Lower lobe of right lung (tissue), 2 donors: ENCODE data around the gene PCLO. TPM values are rescaled to one million over a fixed set of nuclear protein-coding genes. Genes with fewer than 3 reads are reported as not detected.

Experiments
- ATAC-seq, 2 donors: fragments of 200-7000 bp; cut with Tn5 transposase; one replicate each; pipeline ENCODE4 v1.9.1; 2020 to 2022; ENCODE audit warnings: mild to moderate bottlenecking in 2 of 2, moderate library complexity in 2 of 2
- DNase-seq: peaks from one replicate; pipeline ENCODE4 v3.0.0-alpha.2; 2020
- H3K27ac ChIP-seq: fragments of 200-600 bp; one replicate; pipeline ENCODE4 v1.8.0; 2022
- H3K27me3 ChIP-seq: fragments of 200-600 bp; one replicate; pipeline ENCODE4 v1.8.0; 2022; ENCODE audit warnings: low read depth
- H3K36me3 ChIP-seq: fragments of 200-600 bp; one replicate; pipeline ENCODE4 v1.8.0; 2022; ENCODE audit warnings: mild to moderate bottlenecking
- H3K4me1 ChIP-seq: fragments of 200-600 bp; one replicate; pipeline ENCODE4 v1.8.0; 2022
- H3K4me3 ChIP-seq: fragments of 200-600 bp; one replicate; pipeline ENCODE4 v1.8.0; 2022; ENCODE audit warnings: mild to moderate bottlenecking
- H3K9me3 ChIP-seq: fragments of 200-600 bp; one replicate; pipeline ENCODE4 v1.8.0; 2022
- intact Hi-C: fragments of 100-400 bp; cut with DNase I; formaldehyde crosslinking; loops from one replicate; pipeline ENCODE4 v1.11.0; 2022
- total RNA-seq: library from RNA; stranded (reverse); fragmentation: NEBNext Ultra II Directional; extraction: Animal tissue kit (Norgen Biotek cat#: 25700); gene quantifications from one replicate; pipeline ENCODE4 v1.2.1, GENCODE V29; 2021
- TF ChIP-seq, protein P1 (sequence below): fragments of 200-600 bp; IDR thresholded peaks from one replicate; pipeline ENCODE4 v1.8.0; 2022; ENCODE audit warnings: antibody characterized with exemption, mild to moderate bottlenecking
- donor health status: DM: no; HTN: yes; CAD: no; lungs with severe emphysema.

The PCLO gene
- total RNA-seq, 1 donor from 2014 or later, result 2.9 TPM

DNA sequence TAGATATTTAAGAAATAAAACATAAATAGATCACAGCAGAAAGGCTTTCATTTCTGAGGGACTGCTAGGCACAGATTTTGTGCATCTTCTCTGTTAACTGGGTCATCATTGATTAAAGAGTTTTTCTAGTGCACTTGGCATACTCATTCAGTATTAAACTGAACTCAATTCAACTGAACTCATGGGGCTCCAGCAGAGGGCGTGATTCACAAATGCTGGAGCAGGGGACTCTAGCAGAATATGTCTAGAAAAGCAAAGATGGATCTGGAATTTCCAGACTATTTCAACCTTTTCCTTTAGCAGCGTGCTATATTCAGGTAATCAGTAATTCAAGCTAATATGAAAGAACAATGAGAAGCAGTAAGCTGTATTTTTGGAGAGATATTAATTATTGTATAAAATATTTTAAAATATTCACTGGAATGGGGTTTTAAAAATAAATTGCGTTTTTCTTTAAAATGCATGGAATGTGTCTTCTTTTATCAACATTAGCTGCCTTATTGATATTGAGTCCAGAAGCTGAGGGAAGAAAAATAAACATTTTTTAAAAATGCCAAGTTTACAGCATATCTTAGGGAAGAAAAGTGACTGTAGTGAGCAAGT is 422.3 kb downstream of the PCLO start:
- no peak for DNase-seq
- no peaks in the 10 kb centered on the region for H3K4me1 ChIP-seq
- intact Hi-C loops, result no loop called here
- H3K9me3 ChIP-seq, result no peaks in the 10 kb centered on the region
- TF ChIP-seq, protein P1, sequence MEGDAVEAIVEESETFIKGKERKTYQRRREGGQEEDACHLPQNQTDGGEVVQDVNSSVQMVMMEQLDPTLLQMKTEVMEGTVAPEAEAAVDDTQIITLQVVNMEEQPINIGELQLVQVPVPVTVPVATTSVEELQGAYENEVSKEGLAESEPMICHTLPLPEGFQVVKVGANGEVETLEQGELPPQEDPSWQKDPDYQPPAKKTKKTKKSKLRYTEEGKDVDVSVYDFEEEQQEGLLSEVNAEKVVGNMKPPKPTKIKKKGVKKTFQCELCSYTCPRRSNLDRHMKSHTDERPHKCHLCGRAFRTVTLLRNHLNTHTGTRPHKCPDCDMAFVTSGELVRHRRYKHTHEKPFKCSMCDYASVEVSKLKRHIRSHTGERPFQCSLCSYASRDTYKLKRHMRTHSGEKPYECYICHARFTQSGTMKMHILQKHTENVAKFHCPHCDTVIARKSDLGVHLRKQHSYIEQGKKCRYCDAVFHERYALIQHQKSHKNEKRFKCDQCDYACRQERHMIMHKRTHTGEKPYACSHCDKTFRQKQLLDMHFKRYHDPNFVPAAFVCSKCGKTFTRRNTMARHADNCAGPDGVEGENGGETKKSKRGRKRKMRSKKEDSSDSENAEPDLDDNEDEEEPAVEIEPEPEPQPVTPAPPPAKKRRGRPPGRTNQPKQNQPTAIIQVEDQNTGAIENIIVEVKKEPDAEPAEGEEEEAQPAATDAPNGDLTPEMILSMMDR, result peak; percentile 35
- ATAC-seq, result peak in 1 of 2 donors; percentile 62
- H3K4me3 ChIP-seq, result no peak overlapping the region
- no peaks in the 10 kb centered on the region for H3K36me3 ChIP-seq
- no peaks in the 10 kb centered on the region for H3K27me3 ChIP-seq
- no peak overlapping the region for H3K27ac ChIP-seq

DNA sequence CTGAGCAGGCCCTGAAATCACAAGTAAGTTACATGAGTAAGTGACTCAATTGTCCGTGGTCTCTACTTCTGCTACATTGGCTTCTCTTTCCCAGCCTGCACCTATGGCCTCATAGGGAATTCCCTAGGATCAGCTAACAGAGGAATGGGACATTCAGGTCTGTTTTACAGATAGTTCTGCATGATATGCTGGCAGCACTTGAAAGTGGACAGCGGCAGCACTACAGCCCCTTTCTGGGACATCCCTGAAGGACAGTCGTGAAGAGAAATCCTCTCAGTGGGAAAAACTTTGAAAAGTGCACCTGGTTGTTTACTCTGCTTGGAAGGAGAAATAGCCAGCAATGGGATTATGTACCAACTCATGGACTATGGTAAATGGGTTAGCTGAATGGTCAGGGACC is 426.1 kb downstream of the PCLO start:
- Histone ChIP-seq H3K9me3 (no peaks in the 10 kb centered on the region), H3K36me3 (no peaks in the 10 kb centered on the region), H3K27me3 (no peaks in the 10 kb centered on the region), H3K4me1 (no peaks in the 10 kb centered on the region), H3K4me3 (no peak overlapping the region), H3K27ac (no peak overlapping the region)
- DNase-seq (no peak), ATAC-seq (no peak)
- intact Hi-C loops, result no loop called here
- TF ChIP-seq, protein P1, result no peak

DNA sequence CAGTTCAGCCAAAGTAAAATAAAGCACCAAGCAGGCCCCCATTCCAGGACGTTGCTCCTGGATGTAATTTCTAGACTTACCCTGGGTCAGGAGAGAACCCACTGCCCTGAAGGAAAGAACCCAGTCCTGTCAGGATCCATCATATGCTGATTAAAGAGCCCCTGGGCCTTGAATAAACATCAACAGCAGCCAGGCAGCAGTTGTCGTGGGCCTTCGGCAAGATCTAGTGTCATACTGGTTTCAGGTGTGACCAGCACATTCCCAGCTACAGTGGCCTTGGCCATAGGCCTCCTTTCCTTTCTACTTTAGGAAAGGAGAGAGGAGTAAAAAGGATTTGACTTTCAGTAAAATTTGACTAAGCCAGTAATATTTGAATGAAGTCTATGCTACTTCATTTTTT is 430.0 kb downstream of the PCLO start:
- Histone ChIP-seq H3K36me3 (no peaks in the 10 kb centered on the region), H3K4me1 (no peaks in the 10 kb centered on the region), H3K27ac (no peak overlapping the region), H3K9me3 (no peaks in the 10 kb centered on the region), H3K4me3 (no peak overlapping the region), H3K27me3 (no peaks in the 10 kb centered on the region)
- no peak for ATAC-seq
- no peak for DNase-seq
- TF ChIP-seq, protein P1, result no peak
- intact Hi-C loops, result no loop called here

DNA sequence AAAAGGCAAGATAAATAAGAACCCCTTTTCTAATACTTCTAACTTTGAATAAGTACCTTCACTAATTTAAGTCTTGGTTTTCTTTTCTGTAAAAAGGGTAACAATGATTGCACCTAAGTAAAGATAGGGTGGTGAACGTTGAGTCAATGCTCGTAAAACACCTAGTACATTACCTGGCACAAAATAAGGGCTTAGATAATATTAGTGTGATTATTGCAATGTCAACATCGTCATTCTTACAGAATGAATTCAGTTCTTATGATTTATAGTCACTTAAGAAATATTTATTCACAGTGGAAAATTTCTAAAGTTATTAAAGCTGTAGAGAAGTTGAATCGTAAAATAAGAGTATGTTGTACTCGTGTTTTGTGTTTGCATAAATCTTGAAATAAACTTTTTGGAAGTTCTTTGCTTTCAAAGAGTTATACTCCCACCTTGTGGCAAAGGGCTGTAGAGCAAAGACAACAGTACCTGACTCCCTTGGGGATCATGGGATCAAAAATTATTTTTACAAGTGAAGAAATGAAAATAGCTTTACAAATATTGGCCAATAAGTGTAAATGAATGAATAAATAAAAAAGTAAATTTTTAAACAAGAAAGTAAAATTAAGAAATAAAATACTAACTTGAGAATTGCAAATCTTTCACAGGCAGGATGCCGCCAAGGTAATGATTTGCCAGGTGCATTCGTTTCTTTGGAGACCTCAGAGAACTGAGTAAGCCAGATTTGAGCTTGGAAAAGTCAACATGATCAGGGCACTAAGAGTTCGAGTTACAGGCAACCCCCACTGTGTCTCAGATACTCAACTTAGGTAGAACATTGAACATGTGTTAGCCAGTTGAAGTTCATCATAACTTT is 433.3 kb downstream of the PCLO start:
- H3K27me3 ChIP-seq, result no peaks in the 10 kb centered on the region
- no peaks in the 10 kb centered on the region for H3K4me1 ChIP-seq
- intact Hi-C loops, result no loop called here
- H3K4me3 ChIP-seq, result no peak overlapping the region
- no peak overlapping the region for H3K27ac ChIP-seq
- H3K9me3 ChIP-seq, result no peaks in the 10 kb centered on the region
- no peaks in the 10 kb centered on the region for H3K36me3 ChIP-seq
- ATAC-seq, result no peak
- no peak for DNase-seq
- TF ChIP-seq, protein P1, result peak; percentile 51

DNA sequence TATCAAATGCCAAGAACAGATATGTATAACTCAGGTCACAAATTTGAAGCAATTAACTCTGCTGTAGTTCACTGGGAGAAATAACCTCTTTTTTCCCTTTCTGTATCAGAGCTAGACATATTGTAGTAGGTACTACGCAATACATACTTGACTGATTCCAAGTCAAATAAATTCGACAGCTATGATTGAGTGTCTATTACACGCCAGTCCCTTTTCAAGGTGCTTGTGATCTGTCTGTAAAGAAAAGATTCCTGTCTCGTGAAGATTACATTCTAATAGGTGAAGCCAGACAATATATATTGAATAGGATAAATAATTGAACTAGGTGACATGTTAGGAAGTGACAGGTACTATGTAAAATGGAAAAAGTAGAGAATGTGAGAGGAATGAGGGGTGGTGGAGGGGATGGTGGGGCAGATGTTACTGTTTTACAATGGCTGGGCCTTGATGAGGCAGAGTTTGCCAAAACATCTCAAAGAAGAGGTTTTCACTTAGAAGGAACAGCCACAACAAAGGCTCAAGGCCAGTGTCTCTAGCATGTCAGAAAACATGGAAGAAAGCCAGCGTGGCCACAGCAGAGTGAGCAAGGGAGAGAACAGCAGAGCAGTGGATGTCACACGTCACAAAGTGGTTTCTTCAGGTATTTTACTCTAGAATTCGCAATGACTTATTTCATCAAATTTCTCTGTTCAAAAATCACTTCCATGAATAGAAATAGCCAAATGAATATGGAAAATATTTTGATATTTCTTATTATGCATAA is 436.5 kb downstream of the PCLO start:
- Histone ChIP-seq H3K27me3 (no peaks in the 10 kb centered on the region), H3K9me3 (no peaks in the 10 kb centered on the region), H3K27ac (no peak overlapping the region), H3K4me3 (no peak overlapping the region), H3K4me1 (no peaks in the 10 kb centered on the region), H3K36me3 (no peaks in the 10 kb centered on the region)
- no peak for DNase-seq
- intact Hi-C loops, result no loop called here
- TF ChIP-seq, protein P1, result no peak
- peak in 1 of 2 donors; percentile 62 for ATAC-seq
